HCT116 (cell line): ENCODE measurements around the gene STXBP3. TPM values are rescaled to one million over a fixed set of nuclear protein-coding genes. Genes with fewer than 3 reads are reported as not detected.

Experiments
- ATAC-seq: fragments of 200-7000 bp; cut with Tn5 transposase; 2 replicates; pipeline ENCODE4 v1.9.1; 2020; ENCODE audit warnings: mild to moderate bottlenecking, moderate library complexity
- BruUV-seq: library from RNA; stranded (reverse); fragments of 400-500 nt; replicated peaks from 2 replicates; lab custom pipeline; 2021; lab: Mats Ljungman, UMichigan
- CTCF ChIA-PET: fragments of 300-600 bp; sonication (Branson Sonifier 250); formaldehyde crosslinking; loops from one replicate; lab custom pipeline; 2021; ENCODE audit warnings: antibody characterized with exemption; lab: Charles Lee
- POLR2A ChIA-PET: fragments of 300-600, 350-600 bp; sonication (Branson Sonifier 250); formaldehyde crosslinking; loops from one replicate; lab custom pipeline; 2021; ENCODE audit warnings: antibody characterized with exemption; lab: Charles Lee
- RAD21 ChIA-PET, 2 experiments: fragments of 300-600 bp; sonication (Branson Sonifier 250); formaldehyde crosslinking; loops; one replicate each; lab custom pipeline; 2023; ENCODE audit warnings: low total read pairs in 2 of 2; ENCODE audit not compliant: uncharacterized antibody in 2 of 2, unreplicated experiment in 2 of 2, low non-redundant PET in 1 of 2; lab: Charles Lee
- DNase-seq: peaks from one replicate; pipeline ENCODE4 v3.0.0-alpha.2; 2010; ENCODE audit warnings: low read depth, low spot score
- H2AFZ ChIP-seq: fragments of 200-600 bp; shearing (Covaris generic), sonication (generic); 2 replicates; pipeline ENCODE4 v1.6.1; 2017; ENCODE audit warnings: low read depth, mixed run types, mixed read lengths, antibody characterized with exemption, low read length; ENCODE audit not compliant: poor library complexity, severe bottlenecking
- H3K27ac ChIP-seq: 2 replicates; pipeline ENCODE4 v1.5.1; 2012; ENCODE audit warnings: low read depth, low read length
- H3K27me3 ChIP-seq: fragments of 200-600 bp; sonication (generic); 2 replicates; pipeline ENCODE4 v1.6.1; 2016; ENCODE audit warnings: mixed run types, low read length, mixed read lengths; ENCODE audit not compliant: insufficient read depth
- H3K36me3 ChIP-seq, 2 experiments: fragments of 200-500 bp in 1 of 2; fragments of 200-600 bp in 1 of 2; sonication (Bioruptor generic) in 1 of 2; sonication (generic) in 1 of 2; 2 replicates each; pipeline versions ENCODE4 v1.5.1 to v1.6.1; 2014 to 2016; ENCODE audit warnings: low read length in 2 of 2, inconsistent platforms in 1 of 2, mixed read lengths in 1 of 2, mixed run types in 1 of 2; ENCODE audit not compliant: insufficient read depth in 2 of 2, control insufficient read depth in 1 of 2
- H3K4me1 ChIP-seq, 2 experiments: fragments of 200-600 bp in 1 of 2; sonication (generic) in 1 of 2; 2 replicates each; pipeline versions ENCODE4 v1.5.1 to v1.6.1; 2012 to 2017; ENCODE audit warnings: low read length in 2 of 2, inconsistent platforms in 1 of 2, mild to moderate bottlenecking in 1 of 2, mixed read lengths in 1 of 2, mixed run types in 1 of 2, moderate library complexity in 1 of 2; ENCODE audit not compliant: insufficient read depth in 2 of 2, control insufficient read depth in 1 of 2
- H3K4me2 ChIP-seq: fragments of 200-600 bp; sonication (generic); 2 replicates; pipeline ENCODE4 v1.6.1; 2017; ENCODE audit warnings: mixed run types, low read length, mixed read lengths
- H3K4me3 ChIP-seq, 2 experiments: fragments of 200-600 bp in 1 of 2; sonication (generic) in 1 of 2; replicated peaks in 1 of 2; 2 replicates each; pipeline ENCODE4 v1.5.1; 2011 to 2016; ENCODE audit warnings: low read length in 2 of 2, control low read depth in 1 of 2, low read depth in 1 of 2, mild to moderate bottlenecking in 1 of 2, mixed read lengths in 1 of 2, mixed run types in 1 of 2
- H3K79me2 ChIP-seq: fragments of 200-600 bp; sonication (generic); 2 replicates; pipeline ENCODE4 v1.6.1; 2017; ENCODE audit warnings: mild to moderate bottlenecking, mixed run types, low read length, moderate library complexity, mixed read lengths; ENCODE audit not compliant: insufficient read depth
- H3K9ac ChIP-seq: fragments of 200-600 bp; sonication (generic); 2 replicates; pipeline ENCODE4 v1.6.1; 2016; ENCODE audit warnings: low read length, mixed read lengths
- H3K9me2 ChIP-seq: fragments of 200-600 bp; sonication (generic), shearing (Covaris generic); 2 replicates; pipeline ENCODE4 v1.6.1; 2017; ENCODE audit warnings: mixed run types, mild to moderate bottlenecking, moderate library complexity; ENCODE audit not compliant: insufficient read depth
- H3K9me3 ChIP-seq, 2 experiments: fragments of 200-500 bp in 1 of 2; fragments of 200-600 bp in 1 of 2; sonication (Bioruptor generic) in 1 of 2; sonication (generic) in 1 of 2; 2 replicates each; pipeline ENCODE4 v1.6.1; 2014 to 2017; ENCODE audit warnings: low read length in 2 of 2, mixed read lengths in 2 of 2, inconsistent platforms in 1 of 2, low read depth in 1 of 2, mild to moderate bottlenecking in 1 of 2, mixed run types in 1 of 2, moderate library complexity in 1 of 2; ENCODE audit not compliant: control insufficient read depth in 1 of 2, insufficient read depth in 1 of 2
- H4K20me1 ChIP-seq: fragments of 200-600 bp; sonication (generic), shearing (Covaris generic); 2 replicates; pipeline ENCODE4 v1.6.1; 2017; ENCODE audit warnings: mixed run types, mild to moderate bottlenecking, moderate library complexity; ENCODE audit not compliant: insufficient read depth
- CEBPB ChIP-seq: IDR thresholded peaks from 2 replicates; pipeline ENCODE4 v1.6.1; 2012; ENCODE audit warnings: low read depth
- ELF1 ChIP-seq: IDR thresholded peaks from 2 replicates; pipeline ENCODE4 v1.6.1; 2012; ENCODE audit warnings: low read depth, borderline replicate concordance
- EZH2 ChIP-seq: fragments of 200-600 bp; sonication (generic); IDR thresholded peaks from 2 replicates; pipeline ENCODE4 v1.6.1; 2017; ENCODE audit warnings: antibody characterized with exemption, mixed run types
- JUND ChIP-seq: IDR thresholded peaks from 2 replicates; pipeline ENCODE4 v1.6.1; 2012
- RAD21 ChIP-seq: IDR thresholded peaks from 2 replicates; pipeline ENCODE4 v1.6.1; 2012; ENCODE audit warnings: low read depth, mild to moderate bottlenecking
- SIN3A ChIP-seq: IDR thresholded peaks from 2 replicates; pipeline ENCODE4 v1.6.1; 2012; ENCODE audit warnings: low read depth
- SRF ChIP-seq: IDR thresholded peaks from 2 replicates; pipeline ENCODE4 v1.6.1; 2012; ENCODE audit warnings: low read depth
- TCF7L2 ChIP-seq: IDR thresholded peaks from 2 replicates; pipeline ENCODE4 v1.7.0; 2011; ENCODE audit warnings: borderline replicate concordance, inconsistent platforms; ENCODE audit not compliant: insufficient read depth, insufficient read length; ENCODE audit errors: extremely low read depth
- ZFX ChIP-seq: fragments of 450-650 bp; IDR thresholded peaks from 2 replicates; pipeline ENCODE4 v1.6.1; 2017
- intact Hi-C: fragments of 100-400 bp; cut with micrococcal nuclease; formaldehyde crosslinking; loops from 2 replicates; pipeline ENCODE4 v1.10.0; 2022
- total RNA-seq: library from RNA; stranded (reverse); gene quantifications from one replicate; pipeline ENCODE4 v1.2.1, GENCODE V29; 2021; ENCODE audit not compliant: unreplicated experiment
- TF ChIP-seq, protein P1 (sequence below): IDR thresholded peaks from 2 replicates; pipeline ENCODE4 v1.6.1; 2011; ENCODE audit warnings: mild to moderate bottlenecking, low read length, moderate library complexity; ENCODE audit not compliant: insufficient replicate concordance; ENCODE audit errors: extremely low read depth

STXBP3 gene
- total RNA-seq, 1 experiment from 2014 or later: 22.6 TPM

DNA sequence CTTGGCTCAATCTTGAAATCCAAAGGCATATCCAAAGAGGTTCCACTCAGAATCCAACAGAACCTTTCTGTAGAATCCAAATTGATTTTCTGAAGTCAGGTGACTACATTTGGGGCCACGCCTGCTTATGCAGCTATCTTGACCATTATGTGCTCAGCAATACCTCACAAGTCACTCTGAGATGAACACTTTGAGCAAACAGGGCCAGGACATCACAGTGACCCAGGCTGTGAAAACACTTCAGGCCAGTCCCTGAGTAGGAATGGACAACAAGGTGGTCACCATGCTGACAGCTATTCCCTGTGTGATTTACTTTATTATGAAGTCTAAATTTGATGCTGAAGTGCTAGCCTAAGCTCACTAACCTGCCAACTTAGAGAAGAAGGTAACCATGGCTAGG, 110.5 kb downstream of the STXBP3 start, which contains the start of gene AKNAD1:
Gene AKNAD1 (minus strand): TSS at position 101 of the 400 bp plus-strand sequence. CDS start 4,430 bp downstream, outside the sequence.
- Histone ChIP-seq H3K36me3 (no peaks in the 10 kb centered on the region), H4K20me1 (no peaks in the 10 kb centered on the region), H3K4me2 (no peak within 1 kb of the TSS), H3K27me3 (no peaks in the 10 kb centered on the region), H3K9me3 (no peaks in the 10 kb centered on the region), H3K9ac (no peak within 1 kb of the TSS), H3K4me1 (no peaks in the 10 kb centered on the region), H3K4me3 (no peak within 1 kb of the TSS), H3K27ac (no peak within 1 kb of the TSS), H3K9me2 (no peaks in the 10 kb centered on the region), H3K79me2 (no peaks in the 10 kb centered on the region), H2AFZ (no peak within 1 kb of the TSS)
- intact Hi-C loops: no loop called here
- TF ChIP-seq TCF7L2 (no peak), SIN3A (no peak), SRF (no peak), ZFX (no peak), CEBPB (no peak), ELF1 (no peak), JUND (no peak), EZH2 (no peak), RAD21 (no peak)
- TF ChIP-seq, protein P1, sequence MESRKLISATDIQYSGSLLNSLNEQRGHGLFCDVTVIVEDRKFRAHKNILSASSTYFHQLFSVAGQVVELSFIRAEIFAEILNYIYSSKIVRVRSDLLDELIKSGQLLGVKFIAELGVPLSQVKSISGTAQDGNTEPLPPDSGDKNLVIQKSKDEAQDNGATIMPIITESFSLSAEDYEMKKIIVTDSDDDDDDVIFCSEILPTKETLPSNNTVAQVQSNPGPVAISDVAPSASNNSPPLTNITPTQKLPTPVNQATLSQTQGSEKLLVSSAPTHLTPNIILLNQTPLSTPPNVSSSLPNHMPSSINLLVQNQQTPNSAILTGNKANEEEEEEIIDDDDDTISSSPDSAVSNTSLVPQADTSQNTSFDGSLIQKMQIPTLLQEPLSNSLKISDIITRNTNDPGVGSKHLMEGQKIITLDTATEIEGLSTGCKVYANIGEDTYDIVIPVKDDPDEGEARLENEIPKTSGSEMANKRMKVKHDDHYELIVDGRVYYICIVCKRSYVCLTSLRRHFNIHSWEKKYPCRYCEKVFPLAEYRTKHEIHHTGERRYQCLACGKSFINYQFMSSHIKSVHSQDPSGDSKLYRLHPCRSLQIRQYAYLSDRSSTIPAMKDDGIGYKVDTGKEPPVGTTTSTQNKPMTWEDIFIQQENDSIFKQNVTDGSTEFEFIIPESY: no peak
- ChIA-PET RAD21 (no interaction called here), CTCF (no interaction called here), POLR2A (no interaction called here)
- no TSS peak for BruUV-seq
- DNase-seq (no peak), ATAC-seq (no peak)
